GM23338 (cell line): ENCODE results near the gene LRP1B.

Source experiments
- CREB1 ChIP-seq: fragments of 250-450 bp; sonication (Bioruptor Pico); IDR thresholded peaks from 2 replicates; pipeline ENCODE4 v1.5.0; 2020; ENCODE audit warnings: low read depth, mild to moderate bottlenecking, moderate library complexity
- CTCF ChIP-seq, 2 experiments: fragments of 200-600 bp in 1 of 2; sonication (generic) in 1 of 2; conservative IDR thresholded peaks; 2 replicates each; pipeline versions ENCODE4 v1.5.1 to v1.6.1; 2016 to 2017; ENCODE audit warnings: antibody characterized with exemption in 2 of 2, low read depth in 2 of 2, mild to moderate bottlenecking in 2 of 2, moderate library complexity in 1 of 2
- EZH2 ChIP-seq: fragments of 200-600 bp; sonication (generic); IDR thresholded peaks from one replicate; pipeline ENCODE4 v1.8.0; 2017; ENCODE audit warnings: antibody characterized with exemption, mild to moderate bottlenecking, low read depth; ENCODE audit not compliant: unreplicated experiment
- EZH2phosphoT487 ChIP-seq: fragments of 200-600 bp; sonication (generic); IDR thresholded peaks from one replicate; pipeline ENCODE4 v1.8.1; 2018; ENCODE audit warnings: antibody characterized with exemption; ENCODE audit not compliant: unreplicated experiment
- JUNB ChIP-seq: IDR thresholded peaks from one replicate; pipeline ENCODE4 v1.6.1; 2016; ENCODE audit warnings: antibody characterized with exemption; ENCODE audit not compliant: unreplicated experiment
- NANOG ChIP-seq: IDR thresholded peaks from 2 replicates; pipeline ENCODE4 v1.6.1; 2016; ENCODE audit warnings: antibody characterized with exemption, borderline replicate concordance
- POLR2AphosphoS5 ChIP-seq: IDR thresholded peaks from 2 replicates; pipeline ENCODE4 v1.6.1; 2016; ENCODE audit warnings: antibody characterized with exemption, low read depth
- REST ChIP-seq: IDR thresholded peaks from one replicate; pipeline ENCODE4 v1.6.1; 2018; ENCODE audit warnings: antibody characterized with exemption; ENCODE audit not compliant: unreplicated experiment
- STAT1 ChIP-seq: IDR thresholded peaks from one replicate; pipeline ENCODE4 v1.6.1; 2016; ENCODE audit warnings: antibody characterized with exemption; ENCODE audit not compliant: unreplicated experiment
- ZNF114 ChIP-seq: fragments of 250-450 bp; sonication (Bioruptor Pico); IDR thresholded peaks from 2 replicates; pipeline ENCODE4 v1.5.0; 2020; ENCODE audit warnings: mild to moderate bottlenecking, moderate library complexity
- ZNF331 ChIP-seq: fragments of 250-450 bp; sonication (Bioruptor Pico); IDR thresholded peaks from 2 replicates; pipeline ENCODE4 v1.5.0; 2020; ENCODE audit warnings: low read depth, mild to moderate bottlenecking, moderate library complexity
- TF ChIP-seq, protein P1 (sequence below): IDR thresholded peaks from 2 replicates; pipeline ENCODE4 v1.6.1; 2016; ENCODE audit warnings: antibody characterized with exemption
- TF ChIP-seq, protein P2 (sequence below): fragments of 250-450 bp; sonication (Bioruptor Pico); IDR thresholded peaks from 2 replicates; pipeline ENCODE4 v1.5.0; 2020; ENCODE audit warnings: mild to moderate bottlenecking, moderate library complexity

- TF ChIP-seq CTCF (conservative IDR thresholded peaks at IDR 0.05; ENCODE audit: low read depth in 2 of 2), result no peak
- TF ChIP-seq POLR2AphosphoS5, result no peak
- no peak for TF ChIP-seq REST
- TF ChIP-seq EZH2, result no peak
- TF ChIP-seq CREB1, result no peak
- TF ChIP-seq, protein P1, sequence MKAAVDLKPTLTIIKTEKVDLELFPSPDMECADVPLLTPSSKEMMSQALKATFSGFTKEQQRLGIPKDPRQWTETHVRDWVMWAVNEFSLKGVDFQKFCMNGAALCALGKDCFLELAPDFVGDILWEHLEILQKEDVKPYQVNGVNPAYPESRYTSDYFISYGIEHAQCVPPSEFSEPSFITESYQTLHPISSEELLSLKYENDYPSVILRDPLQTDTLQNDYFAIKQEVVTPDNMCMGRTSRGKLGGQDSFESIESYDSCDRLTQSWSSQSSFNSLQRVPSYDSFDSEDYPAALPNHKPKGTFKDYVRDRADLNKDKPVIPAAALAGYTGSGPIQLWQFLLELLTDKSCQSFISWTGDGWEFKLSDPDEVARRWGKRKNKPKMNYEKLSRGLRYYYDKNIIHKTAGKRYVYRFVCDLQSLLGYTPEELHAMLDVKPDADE, result no peak
- no peak for TF ChIP-seq NANOG
- no peak for TF ChIP-seq STAT1
- no peak for TF ChIP-seq EZH2phosphoT487
- TF ChIP-seq JUNB, result no peak
- TF ChIP-seq ZNF331 (CRISPR knock-in tag), result no peak
- TF ChIP-seq, protein P2, sequence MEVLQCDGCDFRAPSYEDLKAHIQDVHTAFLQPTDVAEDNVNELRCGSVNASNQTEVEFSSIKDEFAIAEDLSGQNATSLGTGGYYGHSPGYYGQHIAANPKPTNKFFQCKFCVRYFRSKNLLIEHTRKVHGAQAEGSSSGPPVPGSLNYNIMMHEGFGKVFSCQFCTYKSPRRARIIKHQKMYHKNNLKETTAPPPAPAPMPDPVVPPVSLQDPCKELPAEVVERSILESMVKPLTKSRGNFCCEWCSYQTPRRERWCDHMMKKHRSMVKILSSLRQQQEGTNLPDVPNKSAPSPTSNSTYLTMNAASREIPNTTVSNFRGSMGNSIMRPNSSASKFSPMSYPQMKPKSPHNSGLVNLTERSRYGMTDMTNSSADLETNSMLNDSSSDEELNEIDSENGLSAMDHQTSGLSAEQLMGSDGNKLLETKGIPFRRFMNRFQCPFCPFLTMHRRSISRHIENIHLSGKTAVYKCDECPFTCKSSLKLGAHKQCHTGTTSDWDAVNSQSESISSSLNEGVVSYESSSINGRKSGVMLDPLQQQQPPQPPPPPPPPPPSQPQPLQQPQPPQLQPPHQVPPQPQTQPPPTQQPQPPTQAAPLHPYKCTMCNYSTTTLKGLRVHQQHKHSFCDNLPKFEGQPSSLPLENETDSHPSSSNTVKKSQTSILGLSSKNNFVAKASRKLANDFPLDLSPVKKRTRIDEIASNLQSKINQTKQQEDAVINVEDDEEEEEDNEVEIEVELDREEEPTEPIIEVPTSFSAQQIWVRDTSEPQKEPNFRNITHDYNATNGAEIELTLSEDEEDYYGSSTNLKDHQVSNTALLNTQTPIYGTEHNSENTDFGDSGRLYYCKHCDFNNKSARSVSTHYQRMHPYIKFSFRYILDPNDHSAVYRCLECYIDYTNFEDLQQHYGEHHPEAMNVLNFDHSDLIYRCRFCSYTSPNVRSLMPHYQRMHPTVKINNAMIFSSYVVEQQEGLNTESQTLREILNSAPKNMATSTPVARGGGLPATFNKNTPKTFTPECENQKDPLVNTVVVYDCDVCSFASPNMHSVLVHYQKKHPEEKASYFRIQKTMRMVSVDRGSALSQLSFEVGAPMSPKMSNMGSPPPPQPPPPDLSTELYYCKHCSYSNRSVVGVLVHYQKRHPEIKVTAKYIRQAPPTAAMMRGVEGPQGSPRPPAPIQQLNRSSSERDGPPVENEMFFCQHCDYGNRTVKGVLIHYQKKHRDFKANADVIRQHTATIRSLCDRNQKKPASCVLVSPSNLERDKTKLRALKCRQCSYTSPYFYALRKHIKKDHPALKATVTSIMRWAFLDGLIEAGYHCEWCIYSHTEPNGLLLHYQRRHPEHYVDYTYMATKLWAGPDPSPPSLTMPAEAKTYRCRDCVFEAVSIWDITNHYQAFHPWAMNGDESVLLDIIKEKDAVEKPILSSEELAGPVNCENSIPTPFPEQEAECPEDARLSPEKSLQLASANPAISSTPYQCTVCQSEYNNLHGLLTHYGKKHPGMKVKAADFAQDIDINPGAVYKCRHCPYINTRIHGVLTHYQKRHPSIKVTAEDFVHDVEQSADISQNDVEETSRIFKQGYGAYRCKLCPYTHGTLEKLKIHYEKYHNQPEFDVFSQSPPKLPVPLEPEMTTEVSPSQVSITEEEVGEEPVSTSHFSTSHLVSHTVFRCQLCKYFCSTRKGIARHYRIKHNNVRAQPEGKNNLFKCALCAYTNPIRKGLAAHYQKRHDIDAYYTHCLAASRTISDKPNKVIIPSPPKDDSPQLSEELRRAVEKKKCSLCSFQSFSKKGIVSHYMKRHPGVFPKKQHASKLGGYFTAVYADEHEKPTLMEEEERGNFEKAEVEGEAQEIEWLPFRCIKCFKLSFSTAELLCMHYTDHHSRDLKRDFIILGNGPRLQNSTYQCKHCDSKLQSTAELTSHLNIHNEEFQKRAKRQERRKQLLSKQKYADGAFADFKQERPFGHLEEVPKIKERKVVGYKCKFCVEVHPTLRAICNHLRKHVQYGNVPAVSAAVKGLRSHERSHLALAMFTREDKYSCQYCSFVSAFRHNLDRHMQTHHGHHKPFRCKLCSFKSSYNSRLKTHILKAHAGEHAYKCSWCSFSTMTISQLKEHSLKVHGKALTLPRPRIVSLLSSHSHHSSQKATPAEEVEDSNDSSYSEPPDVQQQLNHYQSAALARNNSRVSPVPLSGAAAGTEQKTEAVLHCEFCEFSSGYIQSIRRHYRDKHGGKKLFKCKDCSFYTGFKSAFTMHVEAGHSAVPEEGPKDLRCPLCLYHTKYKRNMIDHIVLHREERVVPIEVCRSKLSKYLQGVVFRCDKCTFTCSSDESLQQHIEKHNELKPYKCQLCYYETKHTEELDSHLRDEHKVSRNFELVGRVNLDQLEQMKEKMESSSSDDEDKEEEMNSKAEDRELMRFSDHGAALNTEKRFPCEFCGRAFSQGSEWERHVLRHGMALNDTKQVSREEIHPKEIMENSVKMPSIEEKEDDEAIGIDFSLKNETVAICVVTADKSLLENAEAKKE, result no peak
- TF ChIP-seq ZNF114 (CRISPR knock-in tag), result no peak
Observed at GRCh38 chr2:140552634-140553033, 1578.2 kb downstream of the LRP1B start.
